ENCODE measurements around the gene GLP2R.

DNA sequence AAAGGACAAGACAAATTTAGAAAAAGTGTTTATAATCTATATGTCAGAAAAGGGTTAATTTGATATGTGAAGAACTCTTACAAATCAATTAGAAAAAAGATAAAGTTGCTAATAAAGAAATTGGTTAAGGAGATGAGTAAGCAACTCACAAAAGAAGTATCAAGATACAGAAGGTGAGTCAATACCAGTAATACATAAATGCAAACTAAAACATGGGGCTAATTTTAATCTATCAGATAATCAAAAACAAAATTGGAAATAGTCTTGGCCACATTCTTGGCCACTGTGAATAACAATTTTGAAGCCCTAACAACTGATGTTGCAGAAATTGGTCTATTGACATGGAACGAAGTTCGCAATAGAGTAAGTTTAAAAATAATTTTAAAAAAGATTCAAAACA is 41.2 kb upstream of the GLP2R start:
- TF ChIP-seq FOXK2 (IDR thresholded peaks at IDR 0.05) (no peak), FOXM1 (IDR thresholded peaks at IDR 0.05; ENCODE audit: borderline replicate concordance) (no peak), SP1 (IDR thresholded peaks at IDR 0.05) (no peak), FOXA1 (IDR thresholded peaks at IDR 0.05) (no peak), BHLHE40 (IDR thresholded peaks at IDR 0.05; ENCODE audit: borderline replicate concordance) (no peak), ELF4 (IDR thresholded peaks at IDR 0.05) (no peak), SUZ12 (IDR thresholded peaks at IDR 0.05) (no peak), TARDBP (IDR thresholded peaks at IDR 0.05) (no peak), NFRKB (IDR thresholded peaks at IDR 0.05) (no peak), HDGF (IDR thresholded peaks at IDR 0.05; ENCODE audit: borderline replicate concordance) (no peak), ZNF384 (IDR thresholded peaks at IDR 0.05) (no peak)
- TF ChIP-seq, protein P1, sequence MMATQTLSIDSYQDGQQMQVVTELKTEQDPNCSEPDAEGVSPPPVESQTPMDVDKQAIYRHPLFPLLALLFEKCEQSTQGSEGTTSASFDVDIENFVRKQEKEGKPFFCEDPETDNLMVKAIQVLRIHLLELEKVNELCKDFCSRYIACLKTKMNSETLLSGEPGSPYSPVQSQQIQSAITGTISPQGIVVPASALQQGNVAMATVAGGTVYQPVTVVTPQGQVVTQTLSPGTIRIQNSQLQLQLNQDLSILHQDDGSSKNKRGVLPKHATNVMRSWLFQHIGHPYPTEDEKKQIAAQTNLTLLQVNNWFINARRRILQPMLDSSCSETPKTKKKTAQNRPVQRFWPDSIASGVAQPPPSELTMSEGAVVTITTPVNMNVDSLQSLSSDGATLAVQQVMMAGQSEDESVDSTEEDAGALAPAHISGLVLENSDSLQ (IDR thresholded peaks at IDR 0.05) = no peak
